Measurements from ENCODE around the gene ABO. TPM values are rescaled to one million over a fixed set of nuclear protein-coding genes. Genes with fewer than 3 reads are reported as not detected.
A peak's percentile ranks its signal among the peaks of the same experiment; 100 is the strongest.
"Not testable (repeated sequence)": the region's sequence is repeated elsewhere in the genome, so short reads cannot be mapped to it uniquely, and the experiment has no call there.

Gene ABO
- total RNA-seq, 1 experiment from 2014 or later: 0.37 TPM

- no peaks in the 10 kb centered on the region for H4K20me1 ChIP-seq (ENCODE audit: control insufficient read depth, insufficient read depth, insufficient read length)
- no peak overlapping the region for H3K23ac ChIP-seq (ENCODE audit: insufficient read length, low read depth, low read length)
- peaks cover 11% of the 10 kb centered on the region; the same call in 1 of the 2 replicates for H3K27me3 ChIP-seq (ENCODE audit: insufficient read depth, low read length)
- H4K5ac ChIP-seq (ENCODE audit: insufficient read length, low read depth, low read length): no peak overlapping the region
- H2AFZ ChIP-seq (ENCODE audit: low read length): no peak overlapping the region
- no peak overlapping the region for H2BK20ac ChIP-seq (ENCODE audit: low read depth, low read length, poor library complexity, severe bottlenecking)
- no peak overlapping the region for H3K18ac ChIP-seq (ENCODE audit: insufficient read length, low read depth, low read length)
- H3K27ac ChIP-seq (ENCODE audit: insufficient read length, low read depth, low read length): no peak overlapping the region
- no peak overlapping the region for H3T11ph ChIP-seq (ENCODE audit: low read length)
- no peak overlapping the region for H4K8ac ChIP-seq (replicated peaks; ENCODE audit: insufficient read length, low read depth, low read length)
- H3K56ac ChIP-seq (ENCODE audit: insufficient read length, low read depth, low read length): no peak overlapping the region
- no peaks in the 10 kb centered on the region for H3K9me3 ChIP-seq (ENCODE audit: control insufficient read depth, low read depth, low read length)
- H3K4me3 Mint-ChIP-seq: no peak overlapping the region
- no peak overlapping the region for H3K27ac Mint-ChIP-seq
- no peak overlapping the region for H3K4ac ChIP-seq (ENCODE audit: low read depth, low read length)
- no peaks in the 10 kb centered on the region for H3K4me1 Mint-ChIP-seq
- no peak overlapping the region for H2BK120ac ChIP-seq (ENCODE audit: low read depth, low read length, poor library complexity, severe bottlenecking)
- no peak overlapping the region for H3K4me2 ChIP-seq (ENCODE audit: insufficient read depth, insufficient read length, low read length)
- H4K91ac ChIP-seq (ENCODE audit: insufficient read length, low read depth, low read length): no peak overlapping the region
- H3K14ac ChIP-seq (ENCODE audit: insufficient read depth, low read length): no peak overlapping the region
- peaks cover 94% of the 10 kb centered on the region for H3K27me3 Mint-ChIP-seq (ENCODE audit: low read depth)
- no peaks in the 10 kb centered on the region for H3K4me1 ChIP-seq (ENCODE audit: insufficient read depth, low read length)
- H3K9me3 Mint-ChIP-seq: no peaks in the 10 kb centered on the region
- H2BK15ac ChIP-seq (ENCODE audit: low read depth, low read length): no peak overlapping the region
- no CpG with 5 or more reads among the region's 35 CpGs for WGBS (ENCODE audit: extremely low coverage, insufficient read length, low lambda C conversion rate)
- no peaks in the 10 kb centered on the region for H3K36me3 Mint-ChIP-seq (ENCODE audit: insufficient read depth in 1 of 3, low read depth in 3 of 3)
- H3K79me1 ChIP-seq (ENCODE audit: insufficient read depth, low read depth, low read length, poor library complexity, severe bottlenecking): no peaks in the 10 kb centered on the region
- H2BK5ac ChIP-seq (ENCODE audit: insufficient read length, low read length): no peak overlapping the region
- H3K79me2 ChIP-seq (ENCODE audit: insufficient read depth, low read length): no peaks in the 10 kb centered on the region
- no peak overlapping the region for H3K9ac ChIP-seq (ENCODE audit: extremely low read depth, insufficient read length, low read length)
- no peaks in the 10 kb centered on the region for H3K23me2 ChIP-seq (ENCODE audit: insufficient read length, low read depth, low read length, poor library complexity, severe bottlenecking)
- H2BK12ac ChIP-seq (ENCODE audit: insufficient read length, low read depth, low read length): no peak overlapping the region
- TF ChIP-seq, protein P1, sequence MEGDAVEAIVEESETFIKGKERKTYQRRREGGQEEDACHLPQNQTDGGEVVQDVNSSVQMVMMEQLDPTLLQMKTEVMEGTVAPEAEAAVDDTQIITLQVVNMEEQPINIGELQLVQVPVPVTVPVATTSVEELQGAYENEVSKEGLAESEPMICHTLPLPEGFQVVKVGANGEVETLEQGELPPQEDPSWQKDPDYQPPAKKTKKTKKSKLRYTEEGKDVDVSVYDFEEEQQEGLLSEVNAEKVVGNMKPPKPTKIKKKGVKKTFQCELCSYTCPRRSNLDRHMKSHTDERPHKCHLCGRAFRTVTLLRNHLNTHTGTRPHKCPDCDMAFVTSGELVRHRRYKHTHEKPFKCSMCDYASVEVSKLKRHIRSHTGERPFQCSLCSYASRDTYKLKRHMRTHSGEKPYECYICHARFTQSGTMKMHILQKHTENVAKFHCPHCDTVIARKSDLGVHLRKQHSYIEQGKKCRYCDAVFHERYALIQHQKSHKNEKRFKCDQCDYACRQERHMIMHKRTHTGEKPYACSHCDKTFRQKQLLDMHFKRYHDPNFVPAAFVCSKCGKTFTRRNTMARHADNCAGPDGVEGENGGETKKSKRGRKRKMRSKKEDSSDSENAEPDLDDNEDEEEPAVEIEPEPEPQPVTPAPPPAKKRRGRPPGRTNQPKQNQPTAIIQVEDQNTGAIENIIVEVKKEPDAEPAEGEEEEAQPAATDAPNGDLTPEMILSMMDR (conservative IDR thresholded peaks at IDR 0.05): no peak
- peak; percentile 25 for DNase-seq
- H2AK5ac ChIP-seq (ENCODE audit: insufficient read length, low read length): no peak overlapping the region
Measured at GRCh38 chr9:133205996-133206931, 68.7 kb downstream of the ABO start.

- H3K27me3 Mint-ChIP-seq (ENCODE audit: low read depth): peaks cover 94% of the 10 kb centered on the region
Measured at GRCh38 chr9:133205481-133205887, 69.5 kb downstream of the ABO start.

More at GRCh38 chr9:133205481-133205887, 69.5 kb downstream of the ABO start:
- H3K27ac Mint-ChIP-seq; H2BK12ac ChIP-seq (ENCODE audit: insufficient read length, low read depth, low read length); H3K9me3 Mint-ChIP-seq; H3K36me3 Mint-ChIP-seq (ENCODE audit: insufficient read depth in 1 of 3, low read depth in 3 of 3); H2AK5ac ChIP-seq (ENCODE audit: insufficient read length, low read length); H3K4me1 ChIP-seq (ENCODE audit: insufficient read depth, low read length); H2BK5ac ChIP-seq (ENCODE audit: insufficient read length, low read length); H3K23ac ChIP-seq (ENCODE audit: insufficient read length, low read depth, low read length); H4K5ac ChIP-seq (ENCODE audit: insufficient read length, low read depth, low read length); H3K4me2 ChIP-seq (ENCODE audit: insufficient read depth, insufficient read length, low read length); H3K4ac ChIP-seq (ENCODE audit: low read depth, low read length); H3K79me2 ChIP-seq (ENCODE audit: insufficient read depth, low read length); H3K27me3 ChIP-seq (ENCODE audit: insufficient read depth, low read length); H2BK120ac ChIP-seq (ENCODE audit: low read depth, low read length, poor library complexity, severe bottlenecking); H3K79me1 ChIP-seq (ENCODE audit: insufficient read depth, low read depth, low read length, poor library complexity, severe bottlenecking); H2BK15ac ChIP-seq (ENCODE audit: low read depth, low read length); H3K56ac ChIP-seq (ENCODE audit: insufficient read length, low read depth, low read length); H3K27ac ChIP-seq (ENCODE audit: insufficient read length, low read depth, low read length); H2BK20ac ChIP-seq (ENCODE audit: low read depth, low read length, poor library complexity, severe bottlenecking); H4K8ac ChIP-seq (replicated peaks; ENCODE audit: insufficient read length, low read depth, low read length); H3K4me3 Mint-ChIP-seq; H2AFZ ChIP-seq (ENCODE audit: low read length); H3K23me2 ChIP-seq (ENCODE audit: insufficient read length, low read depth, low read length, poor library complexity, severe bottlenecking); H3K4me1 Mint-ChIP-seq; H3K9me3 ChIP-seq (ENCODE audit: control insufficient read depth, low read depth, low read length); H3T11ph ChIP-seq (ENCODE audit: low read length); DNase-seq; H3K18ac ChIP-seq (ENCODE audit: insufficient read length, low read depth, low read length); H3K14ac ChIP-seq (ENCODE audit: insufficient read depth, low read length); H3K9ac ChIP-seq (ENCODE audit: extremely low read depth, insufficient read length, low read length); H4K91ac ChIP-seq (ENCODE audit: insufficient read length, low read depth, low read length); H4K20me1 ChIP-seq (ENCODE audit: control insufficient read depth, insufficient read depth, insufficient read length): not testable (repeated sequence)
- no CpG with 5 or more reads among the region's 14 CpGs for WGBS (ENCODE audit: extremely low coverage, insufficient read length, low lambda C conversion rate)

Data from H9 (cell line).